Measurements from ENCODE around the gene KRTCAP2.
"Not testable (repeated sequence)": the region's sequence is repeated elsewhere in the genome, so short reads cannot be mapped to it uniquely, and the experiment has no call there.

Gene KRTCAP2

DNA sequence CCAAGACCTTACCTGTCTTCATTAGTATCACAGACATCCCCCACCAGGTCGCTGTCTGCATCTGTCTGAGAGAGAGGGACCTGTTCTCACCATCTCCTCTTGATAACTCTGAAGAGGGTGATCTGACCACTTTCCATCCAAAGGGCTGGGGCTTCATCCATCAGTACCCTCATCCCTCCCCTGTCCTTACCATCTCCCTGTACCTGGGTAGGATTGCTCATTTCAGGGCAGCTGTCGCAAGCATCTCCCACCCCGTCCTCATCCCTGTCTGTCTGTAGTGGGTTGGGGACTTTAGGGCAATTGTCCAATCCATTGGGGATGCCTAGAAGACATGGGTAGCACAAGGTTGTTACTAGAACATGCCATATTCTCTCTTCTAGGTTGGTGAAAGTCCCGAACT lies 26.7 kb upstream of the KRTCAP2 start:
- DNase-seq (ENCODE audit: low read depth, low spot score), result no peak

DNA sequence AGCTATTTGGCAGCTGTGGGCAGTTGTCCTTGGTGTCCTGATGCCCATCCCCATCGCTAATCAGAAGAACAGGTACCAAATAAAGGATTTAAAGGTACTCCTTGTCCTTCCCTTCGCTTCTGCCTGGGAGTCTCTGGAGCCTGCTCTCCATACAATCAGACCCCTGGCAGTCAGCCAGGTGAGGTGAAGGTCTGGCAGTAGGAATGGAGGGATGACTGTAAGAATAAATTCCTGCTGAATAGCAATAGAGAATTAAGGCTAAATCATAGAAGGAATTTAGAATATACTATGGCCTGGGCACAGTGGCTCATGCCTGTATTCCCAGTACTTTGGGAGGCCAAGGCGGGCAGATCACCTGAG lies 25.4 kb upstream of the KRTCAP2 start:
- DNase-seq (ENCODE audit: low read depth, low spot score), result no peak

DNA sequence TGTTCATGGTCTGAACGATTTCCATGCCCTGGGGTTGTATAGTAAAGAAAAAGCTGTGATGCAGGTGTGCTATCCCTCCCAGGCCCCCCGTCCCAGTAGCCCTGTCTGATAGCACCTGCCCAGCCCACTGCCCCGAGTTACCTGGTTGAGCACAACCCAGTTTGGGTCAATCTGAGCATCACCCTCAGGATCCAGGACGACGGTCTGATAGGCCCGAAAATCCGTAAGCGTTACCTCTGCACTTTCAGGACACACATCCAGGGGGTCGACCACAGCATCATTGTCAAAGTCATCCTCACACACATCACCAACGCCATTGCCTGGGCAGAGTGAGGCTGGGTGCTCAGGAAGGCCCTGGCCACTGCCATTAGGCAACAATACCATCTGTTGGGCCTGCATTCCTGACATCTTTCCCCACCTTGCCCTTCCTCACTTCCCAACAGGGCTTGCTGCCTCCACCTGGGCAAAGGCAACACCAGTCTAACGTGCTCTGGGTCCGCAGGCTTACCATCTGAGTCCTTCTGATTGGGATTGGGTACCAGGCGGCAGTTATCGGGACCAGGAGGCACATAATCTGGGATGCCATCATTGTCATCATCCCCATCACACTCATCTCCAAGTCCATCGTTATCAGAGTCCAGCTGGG lies 24.9 kb upstream of the KRTCAP2 start:
- no peak for DNase-seq (ENCODE audit: low read depth, low spot score)

DNA sequence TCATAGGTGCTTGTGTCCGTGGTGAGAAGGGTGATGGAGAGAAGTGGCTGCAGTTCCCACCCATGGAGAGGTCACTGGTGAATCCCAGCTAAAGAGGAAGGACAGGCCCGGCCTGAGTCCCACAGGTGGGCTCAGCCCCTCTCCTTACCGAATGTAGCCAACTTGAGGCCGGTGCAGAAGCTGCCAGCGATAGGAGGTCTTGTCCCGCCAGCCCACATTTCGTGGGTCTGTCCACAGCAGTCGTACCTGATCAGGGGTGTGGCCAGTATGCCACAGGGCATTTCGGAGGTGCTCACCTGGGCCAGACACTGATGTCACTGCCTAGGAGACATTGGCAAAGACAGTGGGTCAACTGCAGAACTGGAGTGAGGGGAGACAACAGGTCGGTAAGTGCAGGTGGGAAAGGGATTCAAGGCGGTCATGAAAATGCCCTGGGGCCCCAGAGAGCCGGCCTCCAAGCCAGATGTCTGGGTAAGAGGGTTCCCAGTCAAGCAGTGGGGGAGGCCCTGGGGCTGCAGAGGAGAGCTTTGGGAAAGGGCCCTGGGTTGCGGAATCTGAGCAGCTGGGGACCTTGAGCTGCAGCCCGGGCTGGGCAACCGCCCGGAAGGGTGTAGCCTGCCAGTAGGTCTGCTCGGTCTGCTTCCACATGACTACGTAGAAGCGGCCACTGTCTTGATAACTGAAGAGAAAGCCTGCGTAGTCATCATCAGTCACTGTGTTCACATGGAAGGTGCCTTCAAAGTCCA lies 24.0 kb upstream of the KRTCAP2 start:
- no peak for DNase-seq (ENCODE audit: low read depth, low spot score)

DNA sequence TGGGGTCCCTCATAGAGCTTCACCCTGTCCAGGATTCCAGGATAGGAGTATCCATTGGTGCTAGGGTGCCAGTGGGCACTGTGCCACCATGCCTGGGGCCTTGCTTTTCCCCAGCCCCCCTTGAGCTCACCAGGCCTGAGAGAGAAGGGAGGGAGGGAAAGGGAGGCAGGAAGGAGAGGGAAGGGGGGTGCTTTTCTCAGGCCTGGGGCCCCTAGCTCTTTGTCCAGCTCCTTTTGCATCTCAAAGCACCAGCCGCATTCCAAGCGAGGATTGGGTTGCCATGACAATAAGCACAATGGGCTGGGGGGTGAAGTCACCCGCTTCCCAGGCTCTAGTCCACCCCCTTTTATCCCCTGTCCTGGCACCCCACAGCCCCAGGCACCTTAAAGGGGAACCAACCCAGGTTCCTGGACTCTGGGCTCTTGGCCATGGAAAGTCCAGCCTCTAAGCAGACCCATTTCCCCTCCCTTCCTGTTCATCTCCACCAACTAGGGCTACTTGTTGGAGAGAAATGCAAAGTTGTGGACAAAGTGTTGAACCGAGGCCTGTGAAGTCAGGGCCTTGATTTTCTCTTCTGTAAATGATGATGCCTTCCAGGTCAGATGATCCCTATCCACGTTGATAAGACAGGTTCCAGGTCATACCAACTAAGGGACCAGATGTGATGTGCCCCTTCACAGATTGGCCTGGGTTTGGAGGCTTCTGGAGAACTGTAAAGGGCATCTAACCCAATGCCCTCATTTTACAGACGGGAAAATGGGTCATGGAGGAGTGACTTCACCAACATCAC lies 23.2 kb upstream of the KRTCAP2 start:
- DNase-seq (ENCODE audit: low read depth, low spot score), result peak; percentile 97

DNA sequence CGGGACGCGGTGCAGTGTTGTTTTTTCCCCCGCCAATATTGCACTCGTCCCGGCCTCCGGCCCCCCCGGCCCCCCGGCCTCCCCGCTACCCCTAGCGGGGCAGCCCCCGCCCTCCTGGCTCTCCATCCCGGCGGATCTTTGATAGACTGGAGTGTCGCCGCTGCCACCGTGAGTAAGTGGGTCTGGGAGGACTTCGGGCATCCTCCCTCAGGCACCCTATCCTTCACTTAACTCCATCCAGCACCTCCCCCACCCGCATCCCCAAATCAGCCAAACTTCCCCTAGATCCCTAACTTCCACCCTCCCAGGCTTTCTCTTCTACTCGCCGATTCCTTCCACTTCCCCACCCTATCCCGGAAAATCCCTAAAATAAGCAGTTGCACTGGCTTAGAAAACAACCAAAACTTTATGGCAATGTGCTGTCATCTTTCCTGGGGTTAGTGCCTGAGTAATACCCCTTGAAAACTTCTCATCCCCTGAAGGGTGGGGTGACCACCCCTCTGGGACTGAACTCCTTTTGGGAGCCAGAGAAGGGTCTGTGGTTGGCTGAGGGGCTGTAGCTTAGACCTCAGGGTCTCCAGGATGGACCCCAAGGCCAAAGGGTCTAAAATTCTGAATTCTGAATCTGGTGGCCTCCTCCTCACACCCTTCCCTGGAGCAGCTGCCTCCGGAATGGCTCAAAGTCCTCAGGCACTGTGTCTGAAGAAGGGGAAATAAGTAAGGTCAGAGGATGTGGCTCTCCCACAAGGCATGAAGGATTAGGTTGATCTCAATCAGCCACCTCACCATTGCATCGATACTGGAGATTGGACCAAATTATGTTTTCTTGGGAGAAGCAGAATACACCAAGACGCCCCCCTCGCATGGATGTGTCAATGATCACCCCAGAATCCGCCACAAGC lies 22.3 kb upstream of the KRTCAP2 start:
- DNase-seq (ENCODE audit: low read depth, low spot score), result no peak

DNA sequence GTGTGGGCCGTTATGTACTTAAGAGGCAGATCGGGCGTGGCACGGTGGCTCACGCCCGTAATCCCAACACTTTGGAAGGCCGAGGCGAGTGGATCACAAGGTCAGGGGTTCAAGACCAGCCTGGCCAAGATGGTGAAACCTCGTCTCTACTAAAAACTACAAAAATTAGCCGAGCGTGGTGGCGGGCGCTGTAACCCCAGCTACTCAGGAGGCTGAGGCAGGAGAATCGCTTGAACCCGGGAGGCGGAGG lies 20.8 kb upstream of the KRTCAP2 start:
- not testable (repeated sequence) for DNase-seq (ENCODE audit: low read depth, low spot score)

DNA sequence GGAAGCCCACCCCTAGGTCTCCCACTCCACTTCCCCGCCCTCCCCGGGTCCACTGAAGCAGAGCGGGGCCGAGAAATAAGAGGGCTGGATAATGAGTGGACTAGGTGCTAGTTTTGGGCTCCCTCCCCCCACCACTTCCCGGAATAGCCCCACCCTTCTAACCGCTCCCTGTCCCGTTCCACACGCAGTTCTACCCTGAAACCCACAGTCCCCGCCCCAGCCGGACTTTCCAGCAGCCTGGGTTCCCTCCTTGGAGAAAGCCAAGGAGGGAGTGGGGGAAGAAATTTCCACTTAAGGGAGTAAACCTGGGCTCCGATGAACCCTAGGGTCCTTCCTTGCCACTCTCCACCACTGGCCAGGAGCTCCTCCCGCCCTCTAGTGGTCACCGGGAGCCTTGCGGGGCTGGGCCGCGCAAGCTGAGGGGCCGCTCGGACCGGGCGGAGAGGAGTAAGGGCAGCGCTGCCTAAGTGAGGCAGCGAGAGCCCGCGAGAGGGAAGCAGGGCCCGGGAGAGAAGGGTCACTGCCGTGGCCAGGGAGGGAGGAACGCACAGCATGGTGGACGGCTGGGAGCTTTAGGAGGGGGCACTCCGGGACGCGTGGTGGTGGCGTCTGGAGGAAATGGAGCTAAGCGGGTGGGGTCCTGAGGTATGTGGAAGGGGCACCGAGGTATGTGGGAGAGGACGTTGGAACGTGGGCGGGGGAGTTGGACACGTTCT lies 20.3 kb upstream of the KRTCAP2 start:
- DNase-seq (ENCODE audit: low read depth, low spot score), result no peak

DNA sequence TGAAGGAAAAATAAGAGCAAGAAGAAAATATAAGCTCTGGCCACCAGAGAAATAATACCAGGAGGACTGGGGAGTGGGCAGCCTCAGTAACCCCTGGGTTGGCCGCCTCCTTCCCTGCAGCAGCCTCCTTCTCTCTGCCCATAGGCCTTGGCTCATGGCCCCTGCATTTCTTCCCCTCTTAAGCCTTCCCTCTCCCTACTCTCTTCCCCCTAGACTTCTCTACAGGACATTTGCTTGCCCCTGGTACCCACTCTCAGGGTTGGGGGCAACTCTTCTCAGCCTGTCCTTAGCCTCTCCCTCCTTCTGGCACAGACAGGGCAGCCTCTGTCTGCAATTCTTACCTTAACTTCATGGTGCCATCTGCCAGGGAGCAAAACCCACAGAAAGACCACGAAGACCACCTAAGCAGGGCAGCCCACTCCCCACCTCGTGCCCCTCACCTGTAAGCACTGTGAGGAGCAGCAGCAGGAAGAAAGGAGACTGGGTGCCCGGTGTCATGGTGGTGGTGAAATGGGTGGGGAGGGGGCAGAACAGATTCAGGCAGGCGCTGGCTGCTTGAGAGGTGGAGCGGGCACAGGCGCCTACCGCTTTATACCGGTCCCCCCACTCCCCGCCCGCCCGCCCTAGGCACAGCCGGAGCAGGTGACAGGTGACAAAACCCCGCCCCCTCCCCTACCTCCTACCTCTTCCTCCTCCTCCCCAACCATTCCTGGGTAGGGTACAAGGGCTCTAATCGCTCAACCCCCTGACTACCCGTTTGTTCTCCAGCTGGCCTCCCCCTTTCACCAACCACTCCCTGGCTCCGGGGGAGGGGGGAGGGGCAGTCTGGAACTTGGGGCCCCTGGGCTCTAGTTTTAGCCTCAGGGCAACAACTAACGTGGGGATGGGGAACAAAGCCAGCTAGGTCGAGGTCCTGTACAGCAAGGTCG lies 19.5 kb upstream of the KRTCAP2 start:
- DNase-seq (ENCODE audit: low read depth, low spot score), result no peak

DNA sequence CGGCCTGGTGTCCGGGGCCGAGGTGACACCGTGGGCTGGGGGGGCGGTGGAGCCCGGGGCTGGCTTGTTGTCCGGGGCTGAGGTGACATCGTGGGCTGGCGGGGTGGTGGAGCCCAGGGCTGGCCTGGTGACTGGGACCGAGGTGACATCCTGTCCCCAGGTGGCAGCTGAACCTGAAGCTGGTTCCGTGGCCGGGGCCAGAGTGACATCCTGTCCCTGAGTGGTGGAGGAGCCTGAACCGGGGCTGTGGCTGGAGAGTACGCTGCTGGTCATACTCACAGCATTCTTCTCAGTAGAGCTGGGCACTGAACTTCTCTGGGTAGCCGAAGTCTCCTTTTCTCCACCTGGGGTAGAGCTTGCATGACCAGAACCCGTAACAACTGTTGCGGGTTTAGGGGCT lies 18.8 kb upstream of the KRTCAP2 start:
- no peak for DNase-seq (ENCODE audit: low read depth, low spot score)

DNA sequence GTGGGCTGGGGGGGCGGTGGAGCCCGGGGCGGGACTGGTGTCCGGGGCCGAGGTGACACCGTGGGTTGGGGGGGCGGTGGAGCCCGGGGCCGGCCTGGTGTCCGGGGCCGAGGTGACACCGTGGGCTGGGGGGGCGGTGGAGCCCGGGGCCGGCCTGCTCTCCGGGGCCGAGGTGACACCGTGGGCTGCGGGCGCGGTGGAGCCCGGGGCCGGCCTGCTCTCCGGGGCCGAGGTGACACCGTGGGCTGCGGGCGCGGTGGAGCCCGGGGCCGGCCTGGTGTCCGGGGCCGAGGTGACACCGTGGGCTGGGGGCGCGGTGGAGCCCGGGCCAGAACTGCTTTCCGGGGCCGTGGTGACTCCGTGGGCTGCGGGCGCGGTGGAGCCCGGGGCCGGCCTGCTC lies 16.8 kb upstream of the KRTCAP2 start:
- DNase-seq (ENCODE audit: low read depth, low spot score), result not testable (repeated sequence)

DNA sequence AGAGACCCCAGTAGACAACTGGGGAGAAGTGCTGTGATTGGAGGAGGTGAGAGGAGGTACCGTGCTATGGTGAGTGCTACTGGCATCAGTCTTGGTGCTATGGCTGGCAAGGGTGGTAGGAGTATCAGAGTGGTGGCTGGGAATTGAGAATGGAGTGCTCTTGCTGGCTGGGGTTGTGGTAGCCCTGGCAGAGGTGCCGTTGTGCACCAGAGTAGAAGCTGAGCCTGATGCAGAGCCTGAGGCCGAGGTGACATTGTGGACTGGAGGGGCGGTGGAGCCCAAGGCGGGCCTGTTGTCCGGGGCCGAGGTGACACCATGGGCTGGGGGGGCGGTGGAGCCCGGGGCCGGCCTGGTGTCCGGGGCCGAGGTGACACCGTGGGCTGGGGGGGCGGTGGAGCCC lies 15.2 kb upstream of the KRTCAP2 start:
- no peak for DNase-seq (ENCODE audit: low read depth, low spot score)

DNA sequence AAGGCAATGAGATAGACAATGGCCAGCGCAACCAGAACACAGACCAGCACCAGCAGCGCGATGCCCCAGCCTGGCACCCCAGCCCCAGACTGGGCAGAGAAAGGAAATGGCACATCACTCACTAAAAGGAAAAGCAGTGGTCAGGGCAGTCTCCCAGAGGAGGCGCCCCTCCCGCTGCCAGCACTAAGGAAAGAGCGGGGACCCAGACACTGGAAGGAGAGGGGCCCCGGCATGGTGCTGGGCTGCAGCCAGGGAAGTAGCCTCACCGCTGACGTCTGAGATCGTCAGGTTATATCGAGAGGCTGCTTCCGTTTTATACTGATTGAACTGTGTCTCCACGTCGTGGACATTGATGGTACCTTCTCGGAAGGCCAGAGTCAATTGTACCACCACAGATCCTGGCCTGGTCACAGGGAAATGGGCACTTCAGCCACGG lies 14.4 kb upstream of the KRTCAP2 start:
- DNase-seq (ENCODE audit: low read depth, low spot score), result no peak

DNA sequence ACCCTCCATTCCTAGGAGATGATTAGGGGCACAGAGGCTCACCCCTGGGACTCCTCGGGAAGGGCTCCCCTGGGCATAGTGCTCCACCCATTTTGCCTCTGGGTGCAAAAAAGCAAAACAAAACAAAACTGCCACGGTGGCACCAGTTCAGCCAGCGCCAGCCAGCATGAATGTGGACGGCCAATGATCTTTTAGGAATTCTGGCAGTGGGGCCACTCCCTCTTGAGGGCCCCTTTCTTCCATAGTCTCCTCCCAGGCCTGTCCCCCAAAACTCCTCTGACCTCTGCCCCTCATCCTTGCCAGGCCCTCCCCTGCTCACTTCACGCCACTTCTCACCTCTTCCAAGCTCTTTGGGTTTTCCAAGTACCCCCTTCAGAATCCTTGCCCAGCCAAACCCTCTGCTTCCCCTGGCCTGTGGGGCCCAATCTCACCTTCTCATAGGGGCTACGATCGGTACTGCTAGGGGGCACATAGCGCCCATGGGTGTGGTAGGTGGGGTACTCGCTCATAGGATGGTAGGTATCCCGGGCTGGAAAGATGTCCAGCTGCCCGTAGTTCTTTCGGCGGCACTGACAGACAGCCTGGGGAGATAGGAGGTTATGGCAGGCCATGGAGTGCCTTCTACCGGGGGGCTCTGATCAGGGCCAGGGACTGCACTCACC lies 13.8 kb upstream of the KRTCAP2 start:
- DNase-seq (ENCODE audit: low read depth, low spot score), result no peak

DNA sequence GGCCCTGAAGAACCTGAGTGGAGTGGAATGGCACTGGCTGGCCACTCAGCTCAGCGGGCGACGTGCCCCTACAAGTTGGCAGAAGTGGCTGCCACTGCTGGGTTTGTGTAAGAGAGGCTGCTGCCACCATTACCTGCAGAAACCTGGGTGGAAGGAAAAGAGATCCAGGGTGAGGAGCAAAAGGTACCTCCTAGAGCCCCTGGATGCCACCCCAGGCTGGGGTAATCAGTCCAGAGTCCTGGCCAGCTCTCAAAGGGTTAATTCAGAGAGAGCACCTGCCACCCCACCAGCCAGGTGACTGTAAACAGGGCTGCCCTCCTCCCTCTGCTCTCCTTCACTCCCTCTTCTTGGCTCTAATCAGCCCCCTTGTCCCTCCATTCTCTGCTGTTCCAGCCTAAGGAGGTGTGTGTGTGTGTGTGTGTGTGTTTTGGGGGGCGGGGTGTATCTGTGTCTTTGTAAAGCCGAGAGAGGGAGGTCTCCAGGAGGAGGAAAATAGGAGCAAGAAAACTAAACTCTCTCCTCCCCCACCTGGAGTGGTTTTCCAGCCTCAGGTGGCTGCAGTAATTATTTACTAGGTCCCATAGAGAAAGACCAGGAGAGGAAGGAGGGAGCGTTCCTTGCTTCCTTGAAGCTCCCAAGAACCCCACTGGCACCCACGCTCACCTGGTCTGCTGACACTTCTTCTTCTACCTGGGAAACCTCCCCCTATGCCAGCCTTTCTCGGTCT lies 13.1 kb upstream of the KRTCAP2 start:
- no peak for DNase-seq (ENCODE audit: low read depth, low spot score)

DNA sequence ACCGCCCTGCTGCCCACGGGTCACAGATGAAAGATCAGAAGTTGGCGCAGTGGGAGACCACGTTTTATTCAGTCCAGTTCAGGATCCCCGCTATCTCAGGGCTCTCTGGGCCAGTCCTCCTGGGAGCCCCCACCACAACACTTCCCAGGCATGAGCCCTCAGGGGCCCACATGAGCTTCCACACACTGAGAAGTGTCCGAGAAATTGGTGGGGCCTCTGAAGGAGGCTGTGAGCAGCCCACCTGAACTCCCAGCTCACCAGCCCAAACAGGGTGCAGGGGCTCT lies 12.6 kb upstream of the KRTCAP2 start:
- no peak for DNase-seq (ENCODE audit: low read depth, low spot score)

DNA sequence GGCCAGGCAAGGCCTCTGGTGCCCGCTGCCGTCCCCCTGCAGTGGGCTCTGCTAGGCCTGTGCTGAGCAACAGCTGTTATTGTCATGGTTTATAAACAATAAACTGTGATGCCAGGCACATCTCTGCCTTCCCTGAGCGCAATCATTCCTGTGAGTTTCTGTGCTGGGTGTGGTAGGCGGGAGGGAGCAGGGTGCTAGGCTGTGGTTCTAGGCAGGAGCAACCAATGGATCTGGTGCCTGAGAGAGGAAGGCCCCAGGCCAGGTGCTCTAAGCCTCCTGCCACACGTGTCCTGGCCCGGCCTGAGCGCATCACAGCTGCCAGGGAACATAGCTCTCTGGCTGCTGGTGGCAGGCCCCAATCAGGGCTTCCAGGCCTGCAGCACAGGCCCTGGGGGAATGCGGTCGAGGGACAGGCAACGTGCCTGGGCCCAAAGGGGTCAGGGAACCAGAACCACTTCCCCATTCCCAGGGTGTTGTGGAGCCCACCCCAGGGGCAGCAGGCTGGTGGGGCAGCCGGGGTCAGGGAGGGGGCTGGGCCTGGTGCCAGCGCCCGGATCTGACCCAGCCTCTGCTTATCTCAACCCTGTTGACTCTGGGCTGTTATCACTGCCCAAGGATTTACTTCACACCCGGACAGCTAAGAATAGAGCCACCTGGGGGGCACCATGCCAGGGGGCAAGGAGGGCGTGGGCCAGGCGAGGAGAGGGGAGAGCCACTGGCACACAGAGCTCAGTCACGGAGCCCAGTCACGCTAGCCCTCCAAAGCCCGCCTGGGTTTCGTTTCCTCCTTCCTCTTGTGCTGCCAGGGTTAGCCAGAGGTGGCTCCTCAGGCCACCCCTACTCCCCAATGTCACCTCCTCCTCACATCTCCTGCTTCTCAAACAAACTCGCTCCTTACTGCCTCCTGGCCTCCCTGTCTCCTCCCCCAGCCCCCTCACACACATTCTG lies 12.0 kb upstream of the KRTCAP2 start:
- DNase-seq (ENCODE audit: low read depth, low spot score), result no peak

DNA sequence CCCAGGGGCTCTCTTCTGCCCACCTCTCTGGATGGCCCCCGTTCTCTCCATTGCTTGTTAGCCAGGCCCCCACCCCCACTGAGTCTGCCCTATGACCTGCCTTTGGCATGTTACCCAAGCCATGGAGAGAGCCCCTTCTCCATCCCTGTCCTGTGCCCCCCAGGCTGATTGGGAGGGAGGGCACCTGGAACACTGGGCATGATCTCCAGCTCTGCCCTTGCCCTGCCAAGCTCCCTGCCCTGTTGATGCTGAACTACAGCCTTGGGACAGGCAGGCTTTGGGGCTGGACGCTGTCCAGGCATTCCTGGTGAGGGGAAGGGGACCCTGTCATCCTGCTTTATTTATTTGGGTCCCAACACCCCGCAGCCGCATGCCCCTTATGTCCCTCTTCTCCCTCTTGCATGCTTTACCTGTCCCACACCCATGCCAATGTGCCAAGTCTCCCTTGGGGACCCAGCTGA lies 11.3 kb upstream of the KRTCAP2 start:
- no peak for DNase-seq (ENCODE audit: low read depth, low spot score)
